GM18907 (cell line): Measurements from ENCODE around the gene COPS3.
A peak's percentile ranks its signal among the peaks of the same experiment; 100 is the strongest.
"Not testable (repeated sequence)": the region's sequence is repeated elsewhere in the genome, so short reads cannot be mapped to it uniquely, and the experiment has no call there.

Experiments
- ATAC-seq: cut with Tn5 transposase; IDR thresholded peaks from one replicate; pipeline ENCODE4 v1.9.1; 2021; ENCODE audit warnings: mild to moderate bottlenecking, moderate library complexity; ENCODE audit not compliant: unreplicated experiment

Gene COPS3

GRCh38 chr17:17303010-17303846 lies 22.2 kb upstream of the COPS3 start, which contains the start of gene NT5M:
NT5M (plus strand) TSS chr17:17303373; CDS start chr17:17303551, 178 bp downstream.
- peak; percentile 57 for ATAC-seq

- not testable (repeated sequence) for ATAC-seq
These were observed 20.6 kb upstream of the COPS3 start for GRCh38 chr17:17301659-17302058.

DNA sequence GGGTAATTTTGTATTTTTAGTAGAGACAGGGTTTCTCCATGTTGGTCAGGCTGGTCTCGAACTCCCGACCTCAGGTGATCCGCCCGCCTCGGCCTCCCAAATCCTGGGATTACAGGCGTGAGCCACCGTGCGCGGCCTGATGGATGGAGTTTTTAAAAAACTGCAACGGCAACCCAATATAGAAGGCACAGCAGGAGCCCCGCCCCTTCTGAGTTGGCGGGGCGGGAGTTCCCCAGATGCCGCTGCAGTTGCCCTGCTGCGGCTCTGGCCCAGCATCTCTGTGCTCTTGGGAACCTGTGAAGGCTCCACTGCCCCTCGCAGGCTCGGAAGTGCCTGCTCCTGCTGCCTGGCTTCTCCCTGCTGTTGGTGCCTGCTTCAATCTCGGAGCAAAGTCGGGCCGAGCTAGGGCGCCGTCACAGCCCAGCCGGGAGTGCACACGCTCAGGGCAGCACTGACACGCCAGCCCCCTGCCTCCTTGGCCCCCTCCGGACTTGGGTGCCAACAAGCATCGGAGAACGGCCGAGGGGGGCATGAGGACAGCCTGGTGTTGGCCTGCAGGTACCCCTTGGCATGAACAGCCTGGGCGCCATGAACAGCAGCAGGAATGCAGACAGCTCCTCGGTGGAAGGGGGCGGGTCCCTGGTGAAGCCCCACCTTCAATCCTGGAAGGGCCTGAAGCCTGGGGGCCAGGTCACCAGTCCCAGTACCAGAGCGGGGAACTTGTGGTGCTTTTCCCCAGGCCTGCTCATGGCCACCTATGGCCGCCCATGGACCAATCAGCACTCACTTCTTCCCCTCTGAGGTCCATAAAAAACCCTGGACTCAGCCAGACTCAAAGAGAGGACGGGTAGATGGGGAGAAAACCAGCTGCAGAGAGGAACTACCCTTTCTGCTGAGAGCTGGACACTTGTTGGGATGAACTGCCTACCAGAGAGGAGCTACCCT lies 19.9 kb upstream of the COPS3 start:
- ATAC-seq: peak; percentile 37

- no peak for ATAC-seq
These were observed 17.1 kb upstream of the COPS3 start for GRCh38 chr17:17298108-17298507.

DNA sequence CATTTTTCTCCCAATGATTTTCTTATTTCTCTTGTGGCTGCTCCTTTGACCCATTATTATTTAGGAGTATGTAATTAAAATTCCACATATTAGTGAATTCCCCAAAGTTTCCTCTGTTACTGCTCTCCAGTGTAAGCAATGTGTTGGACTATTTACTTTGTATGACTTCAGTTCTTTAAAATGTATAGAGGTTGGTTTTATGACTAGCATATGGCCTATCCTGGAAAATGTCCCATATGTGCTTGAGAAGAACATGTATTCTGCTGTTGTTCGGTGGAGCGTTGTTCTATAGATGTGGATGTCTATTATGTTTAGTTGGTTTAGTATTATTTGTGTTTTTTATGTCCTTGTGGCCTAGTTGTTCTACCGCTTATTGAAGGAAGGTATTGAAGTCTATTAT lies 16.2 kb upstream of the COPS3 start:
- no peak for ATAC-seq

- no peak for ATAC-seq
These were observed 14.1 kb upstream of the COPS3 start for GRCh38 chr17:17295141-17295540.

- ATAC-seq: no peak
These were observed 8.7 kb upstream of the COPS3 start for GRCh38 chr17:17289701-17290100.

GRCh38 chr17:17289086-17289485 lies 8.0 kb upstream of the COPS3 start:
- ATAC-seq: no peak

DNA sequence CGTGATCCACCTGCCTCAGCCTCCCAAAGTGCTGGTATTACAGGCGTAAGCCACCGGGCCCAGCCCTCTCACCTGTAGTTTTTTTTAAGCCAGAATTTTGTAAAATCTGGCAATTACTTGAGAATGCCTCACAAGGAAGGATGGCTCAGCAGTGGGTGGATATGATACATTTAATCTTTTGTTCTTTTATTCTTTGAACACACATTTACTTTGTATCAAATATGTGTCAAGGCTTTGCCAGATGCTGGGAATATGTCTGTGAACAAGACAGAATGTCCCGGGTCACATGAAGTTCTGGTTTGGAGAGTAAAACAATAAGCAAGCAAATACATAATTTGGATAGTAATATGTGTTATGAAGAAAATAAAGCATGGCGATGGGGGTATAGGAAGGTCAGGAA lies 4.9 kb upstream of the COPS3 start:
- no peak for ATAC-seq

GRCh38 chr17:17279316-17279715 lies 1.7 kb downstream of the COPS3 start:
- no peak for ATAC-seq

GRCh38 chr17:17277431-17277830 lies 3.6 kb downstream of the COPS3 start:
- ATAC-seq: not testable (repeated sequence)

DNA sequence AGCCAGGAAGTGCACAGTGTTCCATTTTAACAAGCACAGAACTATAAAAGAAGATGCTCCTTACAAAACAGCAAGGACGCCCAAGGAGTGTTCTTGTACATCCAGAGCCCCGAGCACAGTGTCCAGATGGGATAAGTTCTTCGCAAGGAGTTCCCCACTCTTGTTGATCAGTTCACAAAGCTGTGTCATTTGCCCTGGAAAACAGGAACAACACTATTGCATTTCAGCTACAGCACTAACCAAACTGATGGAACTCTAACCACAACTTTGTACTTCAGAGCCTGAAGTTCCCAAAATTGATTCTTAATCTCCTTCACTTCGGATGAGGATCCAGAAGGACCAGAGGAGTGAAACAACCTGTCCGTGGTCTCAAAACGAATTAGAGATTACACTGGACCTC lies 5.1 kb downstream of the COPS3 start:
- no peak for ATAC-seq

- no peak for ATAC-seq
These were observed 10.9 kb downstream of the COPS3 start for GRCh38 chr17:17269926-17270773.

- ATAC-seq: no peak
These were observed 16.6 kb downstream of the COPS3 start for GRCh38 chr17:17264430-17264829.

DNA sequence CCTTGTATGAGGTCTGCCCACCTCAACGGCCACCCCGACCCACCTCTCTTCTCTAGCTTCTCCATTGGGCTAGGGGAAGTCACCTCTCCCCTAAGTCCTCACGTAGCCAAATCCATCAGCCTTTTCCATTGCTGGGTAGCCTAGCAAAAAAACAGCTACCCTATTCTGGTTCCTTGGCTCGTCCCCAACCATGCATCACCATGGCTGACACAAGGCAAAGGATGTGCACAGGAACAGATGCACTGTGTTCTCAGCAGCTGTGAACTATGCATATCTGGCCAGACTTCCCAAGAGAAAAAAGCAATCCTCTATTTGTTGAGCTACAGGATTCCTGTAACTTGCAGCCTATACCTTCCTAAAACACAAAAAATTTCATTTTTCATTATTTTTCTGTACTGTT lies 22.0 kb downstream of the COPS3 start:
- no peak for ATAC-seq

DNA sequence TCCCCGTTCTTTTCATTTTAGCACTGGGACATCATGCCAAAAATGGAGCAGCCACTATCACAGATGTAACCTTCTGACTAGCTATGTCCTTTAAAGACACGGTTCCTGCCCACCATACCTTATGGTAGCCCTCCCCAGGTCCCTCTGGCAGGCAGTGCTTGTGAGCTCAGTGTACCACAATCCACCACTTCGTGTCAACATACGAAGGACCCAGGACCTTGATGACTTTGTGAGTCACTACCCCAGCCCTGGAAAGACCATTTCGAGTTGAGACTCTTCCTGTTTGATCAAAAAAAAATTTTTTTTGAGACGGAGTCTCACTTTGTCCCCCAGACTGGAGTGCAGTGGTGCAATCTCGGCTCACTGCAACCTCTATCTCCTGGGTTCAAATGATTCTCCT lies 23.0 kb downstream of the COPS3 start:
- no peak for ATAC-seq

GRCh38 chr17:17256316-17256715 lies 24.7 kb downstream of the COPS3 start:
- no peak for ATAC-seq

DNA sequence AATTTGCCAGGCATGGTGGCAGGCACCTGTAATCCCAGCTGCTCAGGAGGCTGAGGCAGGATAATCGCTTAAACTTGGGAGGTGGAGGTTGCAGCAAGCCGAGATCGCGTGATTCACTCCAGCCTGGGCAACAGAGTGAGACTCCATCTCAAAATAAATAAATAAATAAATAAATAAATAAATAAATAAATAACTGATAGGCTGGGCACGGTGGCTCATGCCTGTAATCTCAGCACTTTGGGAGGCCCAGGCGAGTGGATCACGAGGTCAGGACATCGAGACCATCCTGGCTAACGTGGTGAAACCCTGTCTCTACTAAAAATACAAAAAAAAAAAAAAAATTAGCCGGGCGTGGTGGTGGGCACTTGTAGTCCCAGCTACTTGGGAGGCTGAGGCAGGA lies 25.4 kb downstream of the COPS3 start:
- ATAC-seq: not testable (repeated sequence)

DNA sequence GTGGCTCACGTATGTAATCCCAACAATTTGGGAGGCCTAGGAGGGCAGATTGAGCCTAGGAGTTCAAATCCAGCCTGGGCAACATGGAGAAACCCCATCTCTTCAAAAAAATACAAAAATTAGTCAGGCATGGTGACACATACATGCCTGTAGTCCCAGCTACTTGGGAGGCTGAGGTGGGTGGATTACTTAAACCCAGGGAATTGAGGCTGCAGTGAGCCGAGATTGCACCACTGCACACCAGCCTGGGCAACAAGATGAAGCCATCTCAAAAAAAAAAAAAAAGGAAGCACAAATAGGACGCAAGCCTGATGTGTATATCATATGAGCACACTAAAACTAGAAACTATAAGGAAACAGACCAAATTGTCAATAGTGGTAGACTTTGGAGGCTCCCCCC lies 27.0 kb downstream of the COPS3 start:
- no peak for ATAC-seq

DNA sequence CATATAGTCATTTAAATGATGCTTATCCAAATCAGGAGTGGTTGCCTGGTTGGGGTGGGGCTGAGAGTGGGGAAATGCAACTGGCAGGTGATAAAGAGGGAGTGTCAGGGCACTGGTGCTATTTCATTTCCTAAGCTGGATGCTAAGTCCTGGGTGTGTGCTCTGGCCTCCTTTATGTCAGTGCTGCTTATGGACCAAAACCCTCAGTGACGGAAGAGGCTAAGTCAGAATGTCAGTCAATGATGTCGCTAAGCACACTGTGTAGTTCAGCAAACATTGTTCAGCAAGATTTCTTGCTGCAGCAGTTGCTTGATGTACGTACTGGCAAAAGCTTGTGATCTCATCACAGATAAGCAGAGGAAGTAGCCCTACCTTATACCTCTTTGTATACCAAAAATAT lies 27.6 kb downstream of the COPS3 start:
- ATAC-seq: no peak

- ATAC-seq: no peak
These were observed 28.8 kb downstream of the COPS3 start for GRCh38 chr17:17252149-17252661.
